HepG2 (cell line): ENCODE measurements around the gene TMEM31. TPM values are rescaled to one million over a fixed set of nuclear protein-coding genes. Genes with fewer than 3 reads are reported as not detected.

Experiments
- AGO2 ChIP-seq: fragments of 200-400 bp; formaldehyde crosslinking; optimal IDR thresholded peaks from 2 replicates; pipeline ENCODE3; 2017; ENCODE audit warnings: mild to moderate bottlenecking, low read depth, low read length, moderate library complexity
- BCLAF1 ChIP-seq: fragments of 450-650 bp; IDR thresholded peaks from 2 replicates; pipeline ENCODE4 v1.6.1; 2017; ENCODE audit warnings: mild to moderate bottlenecking
- FOSL2 ChIP-seq: sonication (generic); formaldehyde crosslinking; IDR thresholded peaks from 2 replicates; pipeline ENCODE4 v1.4.0; 2020; ENCODE audit warnings: missing genetic modification reagents
- HNF1A ChIP-seq, 2 experiments: sonication (generic) in 1 of 2; formaldehyde crosslinking in 1 of 2; IDR thresholded peaks; 2 replicates each; pipeline versions ENCODE4 v1.4.0 to v1.6.1; 2016 to 2020; ENCODE audit warnings: borderline replicate concordance in 1 of 2, low read depth in 1 of 2, mild to moderate bottlenecking in 1 of 2, missing genetic modification reagents in 1 of 2
- KLF12 ChIP-seq: sonication (generic); formaldehyde crosslinking; IDR thresholded peaks from 2 replicates; pipeline ENCODE4 v1.4.0; 2020; ENCODE audit warnings: missing genetic modification reagents, borderline replicate concordance
- PAF1 ChIP-seq: IDR thresholded peaks from 2 replicates; pipeline ENCODE4 v1.6.1; 2016; ENCODE audit warnings: missing genetic modification reagents, missing compliant biosample characterization
- RELA ChIP-seq: sonication (generic); formaldehyde crosslinking; IDR thresholded peaks from 2 replicates; pipeline ENCODE4 v1.4.0; 2020; ENCODE audit warnings: missing genetic modification reagents
- ZBTB46 ChIP-seq: sonication (generic); formaldehyde crosslinking; IDR thresholded peaks from 2 replicates; pipeline ENCODE4 v1.4.0; 2020; ENCODE audit warnings: mild to moderate bottlenecking, missing genetic modification reagents, borderline replicate concordance
- ZNF331 ChIP-seq: sonication (generic); formaldehyde crosslinking; IDR thresholded peaks from 2 replicates; pipeline ENCODE4 v1.4.0; 2020; ENCODE audit warnings: missing genetic modification reagents
- ZNF34 ChIP-seq: sonication (generic); formaldehyde crosslinking; IDR thresholded peaks from 2 replicates; pipeline ENCODE4 v1.4.0; 2020; ENCODE audit warnings: mild to moderate bottlenecking, missing genetic modification reagents, borderline replicate concordance
- ZNF646 ChIP-seq: sonication (generic); formaldehyde crosslinking; IDR thresholded peaks from 2 replicates; pipeline ENCODE4 v1.9.0; 2021; ENCODE audit warnings: mild to moderate bottlenecking, missing genetic modification reagents
- ZNF792 ChIP-seq: IDR thresholded peaks from 2 replicates; pipeline ENCODE4 v1.6.1; 2016
- polyA plus RNA-seq, 8 experiments: library from polyadenylated mRNA; depleted of rRNA in 3 of 8; stranded (reverse) in 7 of 8; unstranded in 1 of 8; fragments of >200 nt; fragmentation: Illumina TruSeq in 4 of 8; extraction: Trizol in 4 of 8; gene quantifications; 2 replicates each; pipeline versions ENCODE4 v1.2.1 to v1.2.3, GENCODE V29; 2011 to 2016; ENCODE audit warnings: low read depth in 4 of 8, missing spikeins in 1 of 8, mixed read lengths in 1 of 8; ENCODE audit not compliant: insufficient read depth in 1 of 8
- total RNA-seq, 5 experiments: library from RNA; depleted of rRNA; stranded (reverse); fragments of >200 nt; fragmentation: Illumina TruSeq; extraction: Trizol; gene quantifications; 2 replicates each; pipeline ENCODE4 v1.2.3, GENCODE V29; 2016; ENCODE audit warnings: low read depth in 1 of 5

TMEM31 gene
- total and polyA plus RNA-seq, 2 of the 13 experiments (the other 11 are each of a cell fraction or from before 2014, with no cell fraction given): 0.16 TPM; not detected in 1

- TF ChIP-seq ZNF646 (CRISPR knock-in tag) (no peak), BCLAF1 (no peak), RELA (CRISPR knock-in tag) (no peak), ZBTB46 (CRISPR knock-in tag) (no peak), KLF12 (CRISPR knock-in tag) (no peak), ZNF792 (CRISPR knock-in tag) (no peak), PAF1 (CRISPR knock-in tag) (no peak), ZNF331 (no peak), AGO2 (peak; percentile 78), ZNF34 (CRISPR knock-in tag) (no peak), FOSL2 (CRISPR knock-in tag) (no peak), HNF1A (IDR thresholded peaks at IDR 0.05; ENCODE audit: low read depth) (no peak), HNF1A (CRISPR knock-in tag; IDR thresholded peaks at IDR 0.05; ENCODE audit: borderline replicate concordance) (no peak)
Measured at GRCh38 chrX:103687073-103687695, 23.5 kb upstream of the TMEM31 start (continued).
